ENCODE measurements around the gene PADI2.

PADI2 gene

DNA sequence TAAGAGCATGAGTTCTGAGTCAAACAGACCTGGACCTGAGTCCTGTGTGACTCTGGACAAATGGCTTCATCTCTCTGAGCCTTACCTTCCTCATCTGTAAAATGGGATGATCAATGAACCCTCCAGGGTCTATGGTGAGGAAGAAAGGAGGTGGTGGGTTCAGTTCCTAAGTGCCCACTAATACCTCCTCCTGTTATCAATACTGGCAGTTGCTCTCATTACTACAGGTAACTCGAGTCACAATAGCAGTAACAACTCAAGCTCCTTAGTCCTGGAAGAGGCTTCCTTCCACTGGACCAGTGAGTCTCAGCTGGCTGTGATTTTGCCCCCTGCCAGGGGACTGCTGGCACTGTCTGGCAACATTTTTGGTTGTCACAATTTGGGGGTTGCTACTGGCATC lies 2.6 kb downstream of the PADI2 start:
- no peak for DNase-seq (ENCODE audit: low read depth, low spot score)

DNA sequence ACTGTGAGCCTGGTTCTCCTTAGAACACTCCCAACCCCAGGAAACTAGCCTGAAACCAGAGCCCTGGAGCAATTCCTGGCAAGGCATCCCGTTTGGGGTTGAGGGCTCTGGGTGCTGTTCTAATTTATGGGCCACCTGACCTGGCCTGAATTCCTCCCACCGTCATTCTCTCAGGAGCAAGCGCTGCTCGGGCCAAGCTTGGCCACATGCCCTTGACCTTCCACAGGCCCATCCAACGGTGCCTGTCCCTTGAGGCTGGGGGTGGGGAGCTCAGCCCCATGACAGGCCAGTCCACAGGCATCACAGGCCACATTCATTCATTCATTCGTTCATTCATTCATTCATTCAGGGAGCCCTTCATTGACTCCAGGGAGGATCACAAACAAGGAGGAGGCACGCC lies 5.3 kb downstream of the PADI2 start:
- no peak for DNase-seq (ENCODE audit: low read depth, low spot score)

DNA sequence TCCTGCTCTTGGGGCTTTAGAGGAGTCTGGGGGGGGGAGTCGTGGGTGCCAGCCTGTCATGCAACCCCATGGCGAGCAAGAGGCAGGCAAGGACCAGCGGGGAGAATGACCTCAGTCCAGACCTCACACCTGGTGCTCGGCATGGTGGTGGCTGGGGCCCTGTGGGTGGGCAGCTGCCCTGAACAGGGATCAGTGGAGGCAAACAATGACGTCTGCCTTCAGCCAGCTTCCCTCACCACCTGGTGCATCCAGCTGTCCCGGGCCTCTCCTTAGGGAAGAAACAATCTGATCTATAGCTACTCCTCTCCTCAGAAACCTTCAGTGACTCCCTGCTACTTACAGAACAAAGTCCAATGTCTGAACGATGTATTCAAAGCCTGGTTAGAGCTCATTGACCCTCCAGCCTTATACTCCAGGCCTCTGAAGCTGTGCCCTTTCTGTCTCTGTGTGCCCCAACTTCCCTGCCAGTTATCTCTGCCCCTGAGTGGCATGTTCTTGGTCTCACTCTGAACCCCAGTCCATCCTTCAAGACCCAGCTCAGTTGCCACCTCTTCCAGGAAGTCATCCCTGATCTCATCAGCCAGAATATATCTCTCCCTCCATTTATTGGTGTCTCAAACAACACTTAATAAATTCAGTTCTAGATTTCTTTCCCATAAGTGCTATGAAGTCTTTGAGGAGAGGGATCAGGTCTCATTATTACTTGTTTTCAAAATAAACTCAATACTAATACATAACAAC lies 6.6 kb downstream of the PADI2 start:
- DNase-seq (ENCODE audit: low read depth, low spot score): no peak

GRCh38 chr1:17112076-17112475 lies 7.2 kb downstream of the PADI2 start:
- DNase-seq (ENCODE audit: low read depth, low spot score): no peak

- DNase-seq (ENCODE audit: low read depth, low spot score): no peak
These were observed 8.7 kb downstream of the PADI2 start for GRCh38 chr1:17110555-17110926.

- no peak for DNase-seq (ENCODE audit: low read depth, low spot score)
These were observed 9.2 kb downstream of the PADI2 start for GRCh38 chr1:17109892-17110554.

DNA sequence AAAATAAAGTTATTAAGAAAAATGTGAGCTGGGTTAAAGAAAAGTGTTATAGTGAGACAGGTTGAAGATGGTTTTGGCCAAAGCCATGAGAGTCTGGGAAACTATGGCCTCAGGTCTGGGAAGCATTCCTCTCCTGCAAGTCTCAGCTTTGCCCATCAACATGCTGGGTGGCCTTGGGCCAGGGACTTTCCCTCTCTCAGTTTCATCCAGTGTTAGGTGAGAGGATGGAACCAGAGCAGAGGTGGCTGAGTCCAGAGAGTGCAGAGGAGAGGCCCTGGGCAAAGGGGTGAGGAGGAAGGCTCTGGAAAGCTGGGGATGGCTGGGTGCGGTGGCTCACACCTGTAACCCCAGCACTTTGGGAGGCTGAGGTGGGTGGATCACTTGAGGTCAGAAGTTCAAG lies 10.5 kb downstream of the PADI2 start:
- DNase-seq (ENCODE audit: low read depth, low spot score): no peak

- no peak for DNase-seq (ENCODE audit: low read depth, low spot score)
These were observed 10.9 kb downstream of the PADI2 start for GRCh38 chr1:17108360-17108759.

DNA sequence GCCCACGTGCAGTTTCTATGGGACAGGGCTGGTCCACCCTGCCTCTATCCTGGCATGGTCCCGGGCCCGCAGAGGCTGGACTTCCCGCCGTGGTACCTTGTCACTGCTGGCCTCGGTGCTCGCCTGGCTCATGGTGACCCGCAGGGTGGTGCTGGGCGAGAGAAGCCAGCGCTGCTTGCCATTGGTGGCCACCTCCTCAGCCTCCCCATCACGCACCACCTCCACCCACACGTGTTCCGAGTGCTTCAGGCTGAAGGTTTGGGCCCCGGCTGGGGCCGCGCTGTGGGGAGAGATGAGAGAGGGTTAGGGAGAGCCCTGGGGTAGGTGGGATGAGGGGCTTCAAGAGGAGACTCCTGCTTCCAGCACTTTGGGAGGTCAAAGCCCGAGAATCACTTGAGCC lies 14.5 kb downstream of the PADI2 start:
- DNase-seq (ENCODE audit: low read depth, low spot score): no peak

DNA sequence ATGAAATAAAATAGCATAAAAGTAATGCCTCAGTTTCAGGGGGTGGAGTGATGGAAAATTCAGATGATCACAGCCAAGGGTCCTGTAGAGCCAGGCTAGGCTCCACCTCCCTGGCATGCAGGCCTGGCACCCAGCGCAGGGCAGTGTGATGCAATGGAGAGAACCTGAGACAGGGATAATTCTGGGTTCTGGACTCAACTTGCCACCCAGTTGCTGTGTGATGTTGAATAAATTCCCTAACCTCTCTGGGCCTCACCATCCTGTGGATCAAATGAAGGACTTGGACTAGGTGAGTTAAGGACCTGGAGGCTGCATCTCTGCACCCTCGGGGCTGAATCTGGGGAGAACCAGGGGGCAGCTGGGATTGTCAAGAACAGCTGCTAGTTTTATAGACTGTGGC lies 17.0 kb downstream of the PADI2 start:
- DNase-seq (ENCODE audit: low read depth, low spot score): no peak

DNA sequence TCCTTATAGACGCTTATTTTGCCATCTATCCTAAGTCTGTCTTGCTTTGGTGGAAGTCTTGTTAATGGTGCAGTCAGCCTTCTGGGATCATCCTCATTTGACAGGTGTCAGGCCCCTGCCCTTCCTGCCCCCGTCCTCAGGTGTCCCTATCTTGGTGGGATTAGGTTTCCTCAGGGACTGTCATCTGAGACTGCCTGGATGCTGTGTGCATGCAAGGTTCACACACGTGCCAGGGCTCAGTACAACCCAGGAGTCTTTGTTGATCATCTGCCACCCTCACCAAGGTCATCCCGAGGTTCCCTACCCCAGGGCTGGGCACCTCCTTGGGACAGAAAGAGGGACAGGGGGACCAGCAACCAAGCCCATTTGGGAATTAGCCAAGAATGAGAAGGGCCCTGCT lies 18.0 kb downstream of the PADI2 start:
- DNase-seq (ENCODE audit: low read depth, low spot score): no peak

DNA sequence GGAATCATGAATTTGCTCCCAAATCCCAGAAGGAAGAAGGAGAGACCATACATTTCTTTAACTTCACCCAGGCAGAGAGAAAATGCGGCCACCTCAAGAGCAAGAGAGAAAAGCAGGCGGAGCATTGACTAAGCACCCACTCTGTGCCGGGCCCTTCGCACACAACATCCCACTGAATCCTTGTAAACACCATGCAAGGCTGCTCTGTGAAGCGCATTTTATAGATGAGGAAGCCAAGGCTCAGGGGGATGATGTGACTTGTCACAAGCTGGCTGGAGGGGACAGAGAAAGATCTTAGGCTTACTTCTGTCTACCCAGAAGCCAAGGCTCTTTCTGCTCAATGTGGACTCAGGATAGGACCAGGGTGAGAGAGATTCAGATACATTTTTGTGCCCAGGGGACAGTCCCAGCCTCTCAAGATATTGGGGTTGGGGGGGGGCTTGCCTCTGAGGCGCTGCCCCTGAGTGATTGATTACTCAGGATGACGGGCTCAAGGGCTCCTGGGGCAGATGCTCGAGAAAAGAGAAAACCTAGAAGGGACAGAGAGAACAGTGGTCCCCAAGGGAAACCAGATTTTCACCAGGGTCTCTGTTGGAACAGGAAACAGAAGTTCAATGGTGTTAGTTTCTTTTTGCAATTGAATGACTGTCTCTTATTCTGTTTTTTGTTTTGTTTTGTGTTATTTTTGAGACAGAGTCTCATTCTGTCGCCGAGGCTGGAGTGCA lies 19.5 kb downstream of the PADI2 start:
- DNase-seq (ENCODE audit: low read depth, low spot score): no peak

DNA sequence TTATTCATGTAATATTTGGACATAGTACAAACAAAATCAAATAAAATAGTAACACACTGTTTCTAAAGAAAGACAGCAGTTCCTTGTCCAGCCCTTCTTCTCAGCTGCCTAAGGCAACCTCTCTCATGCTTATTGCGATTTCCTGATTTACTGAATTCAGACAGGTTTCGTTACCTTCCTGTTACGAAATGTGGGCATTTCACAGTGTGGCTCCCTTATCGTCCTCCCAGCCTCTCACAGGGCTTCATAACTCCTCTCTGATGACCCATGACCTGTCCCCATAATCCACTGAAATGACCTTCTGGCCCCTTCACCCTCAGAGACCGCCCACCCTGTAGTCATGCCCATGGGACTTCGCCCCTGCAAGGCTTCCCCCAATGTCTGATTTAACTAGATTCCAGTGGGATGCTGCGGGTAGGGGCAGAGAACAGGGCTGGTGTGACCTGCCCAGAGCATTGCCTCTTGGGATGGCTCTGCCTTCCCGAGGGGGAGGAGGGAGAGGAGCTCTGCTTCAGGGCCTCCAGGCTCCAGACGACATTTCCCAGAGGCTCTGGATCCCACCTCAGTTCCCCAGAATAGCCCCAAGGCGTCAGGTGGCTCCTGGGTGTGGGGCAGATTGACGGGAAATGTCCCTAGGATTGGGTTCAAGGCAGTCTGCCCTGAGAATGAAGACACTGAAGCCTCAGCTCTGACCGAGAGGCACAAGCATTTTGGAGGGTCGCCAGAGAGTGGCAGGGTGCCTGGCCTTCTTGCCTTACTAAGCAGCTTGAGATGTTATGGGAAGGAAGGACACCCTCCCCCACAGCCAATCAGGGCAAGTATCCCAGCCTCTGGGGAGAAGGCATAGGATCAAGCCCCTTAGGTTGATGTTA lies 20.6 kb downstream of the PADI2 start:
- no peak for DNase-seq (ENCODE audit: low read depth, low spot score)

- no peak for DNase-seq (ENCODE audit: low read depth, low spot score)
These were observed 21.5 kb downstream of the PADI2 start for GRCh38 chr1:17097787-17098186.

DNA sequence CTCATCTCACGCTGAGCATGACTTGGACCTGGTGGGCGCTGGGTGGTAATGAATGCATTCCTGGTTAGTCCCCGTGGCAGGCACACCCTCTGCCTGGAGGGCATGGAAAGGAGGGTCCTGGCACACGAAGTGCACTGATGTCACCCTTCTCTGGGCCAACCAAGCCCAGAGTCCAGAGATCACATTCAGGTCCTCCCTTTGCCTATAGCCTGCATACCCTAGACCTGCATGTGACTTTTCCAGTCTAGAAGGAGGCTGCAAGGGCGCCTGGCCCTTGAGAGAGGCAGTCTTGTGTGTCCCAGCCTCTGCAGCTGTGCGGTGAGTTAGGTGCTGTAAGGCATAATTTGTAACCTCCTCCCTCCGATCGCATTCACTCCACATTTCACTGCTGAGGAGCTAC lies 22.1 kb downstream of the PADI2 start:
- DNase-seq (ENCODE audit: low read depth, low spot score): no peak

DNA sequence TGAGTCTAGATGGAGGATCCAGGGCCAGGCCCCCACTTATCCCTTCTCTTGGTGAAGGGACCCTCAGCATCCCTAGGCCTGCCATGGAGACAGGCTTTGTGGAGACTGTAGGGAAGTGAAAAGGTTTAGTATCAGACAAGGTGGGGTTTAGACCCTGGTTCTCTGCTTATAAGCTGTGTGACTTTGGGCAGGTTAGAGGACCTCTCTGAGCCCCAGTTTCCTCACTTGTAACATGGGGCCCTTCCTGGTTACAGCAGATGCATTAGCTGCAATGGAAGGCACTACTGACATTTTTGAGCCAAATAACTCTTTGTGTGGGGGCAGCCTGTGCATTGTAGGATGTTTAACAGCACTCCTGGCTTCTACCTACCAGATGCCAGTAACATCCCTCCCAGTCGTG lies 22.7 kb downstream of the PADI2 start:
- DNase-seq (ENCODE audit: low read depth, low spot score): no peak

- no peak for DNase-seq (ENCODE audit: low read depth, low spot score)
These were observed 24.1 kb downstream of the PADI2 start for GRCh38 chr1:17095141-17095540.

DNA sequence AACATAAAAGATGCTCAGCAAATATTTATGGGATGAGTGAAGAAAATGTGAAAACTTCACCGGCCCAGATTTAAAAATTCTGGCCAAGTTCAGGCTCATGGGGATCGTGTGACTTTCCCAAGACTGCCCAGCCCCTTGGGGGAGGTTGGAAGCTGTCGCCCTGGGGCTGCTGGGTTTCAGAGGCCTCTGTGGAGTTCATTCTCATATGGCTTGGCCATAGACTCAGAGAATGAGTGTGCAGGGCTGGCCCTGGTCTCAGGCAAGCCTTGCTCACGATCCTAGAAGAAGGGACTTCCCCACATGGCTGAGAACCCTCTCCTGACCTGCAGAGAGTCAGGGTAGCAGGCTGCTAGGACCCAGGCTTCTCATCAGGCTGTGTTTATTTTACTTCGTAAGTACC lies 24.6 kb downstream of the PADI2 start:
- no peak for DNase-seq (ENCODE audit: low read depth, low spot score)

DNA sequence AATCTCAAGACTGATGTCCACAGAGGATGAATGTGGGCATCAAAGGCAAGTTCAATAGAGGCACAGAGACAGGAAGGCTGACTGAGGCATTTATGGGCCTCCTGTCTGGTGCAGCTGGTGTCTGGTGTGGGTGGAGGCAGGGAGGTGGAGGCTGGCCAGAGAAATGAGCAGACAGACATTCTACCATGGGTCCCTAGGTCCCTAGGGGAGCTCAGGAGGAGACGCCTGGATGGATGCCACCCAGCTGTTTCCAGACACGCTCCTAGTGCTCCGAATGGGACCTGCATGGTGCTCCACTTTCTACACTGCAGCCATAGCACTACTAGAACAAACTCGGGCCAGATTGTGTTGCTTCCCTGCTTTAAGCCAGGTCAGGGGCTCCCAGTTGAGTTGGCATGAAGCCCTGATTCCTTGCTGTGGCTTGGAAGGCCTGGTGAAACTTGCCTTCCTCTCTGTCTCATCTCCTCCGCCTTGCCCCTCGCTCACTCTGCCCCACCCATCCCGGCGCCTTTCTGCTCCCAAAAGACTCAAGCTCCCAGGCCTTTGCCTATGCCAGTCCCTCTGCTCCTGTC lies 25.3 kb downstream of the PADI2 start:
- DNase-seq (ENCODE audit: low read depth, low spot score): no peak

GRCh38 chr1:17091252-17091651 lies 28.0 kb downstream of the PADI2 start:
- no peak for DNase-seq (ENCODE audit: low read depth, low spot score)

DNA sequence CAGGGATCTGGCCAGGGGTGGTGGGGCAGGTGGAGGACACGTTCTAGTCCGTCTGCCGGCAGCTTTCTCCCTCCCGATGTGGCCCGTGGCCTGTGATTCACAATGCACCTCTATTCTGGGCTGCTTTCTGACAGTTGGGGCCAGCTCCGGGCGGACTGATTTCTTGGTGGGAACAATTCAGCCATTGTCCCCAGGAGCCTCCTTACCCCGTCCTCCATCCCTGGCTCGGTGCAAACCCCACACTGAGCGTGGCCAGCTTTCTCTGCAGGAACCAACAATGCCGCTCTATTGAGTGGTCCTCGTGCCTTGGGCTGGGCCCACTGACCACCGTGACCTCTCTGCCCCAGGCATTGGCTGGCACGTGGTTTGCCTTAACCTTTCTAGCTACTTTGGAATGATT lies 29.7 kb downstream of the PADI2 start:
- no peak for DNase-seq (ENCODE audit: low read depth, low spot score)

- DNase-seq (ENCODE audit: low read depth, low spot score): no peak
These were observed 32.5 kb downstream of the PADI2 start for GRCh38 chr1:17086751-17087150.
